Liver (tissue), 9 donors: ENCODE results near the gene OSGIN1. TPM values are rescaled to one million over a fixed set of nuclear protein-coding genes. Genes with fewer than 3 reads are reported as not detected.

ENCODE experiments used
- DNase-seq: peaks from one replicate; pipeline ENCODE4 v3.0.0-alpha.2; 2017; ENCODE audit warnings: low spot score
- H3K27ac ChIP-seq, 2 donors: one replicate each; pipeline ENCODE4 v1.7.0; 2013; ENCODE audit warnings: inconsistent platforms in 2 of 2, low read length in 2 of 2, control low read depth in 1 of 2, low read depth in 1 of 2, mild to moderate bottlenecking in 1 of 2
- H3K27me3 ChIP-seq, 4 donors: one replicate each; pipeline versions ENCODE4 v1.6.1 to v1.7.0; 2013; ENCODE audit warnings: low read length in 3 of 4, inconsistent platforms in 1 of 4, mild to moderate bottlenecking in 1 of 4, moderate library complexity in 1 of 4; ENCODE audit not compliant: control insufficient read depth in 4 of 4, insufficient read depth in 4 of 4
- H3K36me3 ChIP-seq, 4 donors: one replicate each; pipeline versions ENCODE4 v1.6.1 to v1.7.0; 2013; ENCODE audit warnings: low read length in 3 of 4, mild to moderate bottlenecking in 3 of 4, low read depth in 1 of 4, moderate library complexity in 1 of 4; ENCODE audit not compliant: control insufficient read depth in 4 of 4, insufficient read depth in 3 of 4
- H3K4me1 ChIP-seq, 4 donors: one replicate each; pipeline versions ENCODE4 v1.6.1 to v1.7.0; 2013; ENCODE audit warnings: low read length in 3 of 4, mild to moderate bottlenecking in 3 of 4, moderate library complexity in 1 of 4; ENCODE audit not compliant: control insufficient read depth in 4 of 4, insufficient read depth in 4 of 4
- H3K4me3 ChIP-seq, 3 donors: one replicate each; pipeline versions ENCODE4 v1.6.1 to v1.7.0; 2013; ENCODE audit warnings: low read length in 3 of 3, control low read depth in 1 of 3, low read depth in 1 of 3, mild to moderate bottlenecking in 1 of 3
- H3K9ac ChIP-seq, 2 donors: one replicate each; pipeline ENCODE4 v1.7.0; 2013; ENCODE audit warnings: low read length in 2 of 2, mild to moderate bottlenecking in 2 of 2, moderate library complexity in 2 of 2, control low read depth in 1 of 2, low read depth in 1 of 2
- H3K9me3 ChIP-seq, 4 donors: one replicate each; pipeline versions ENCODE4 v1.6.1 to v1.7.0; 2013; ENCODE audit warnings: low read length in 3 of 4; ENCODE audit not compliant: control insufficient read depth in 4 of 4
- ATF3 ChIP-seq: IDR thresholded peaks from 2 replicates; pipeline ENCODE4 v1.6.1; 2016; ENCODE audit warnings: antibody characterized with exemption
- CTCF ChIP-seq: fragments of 150-350 bp; IDR thresholded peaks from 2 replicates; pipeline ENCODE4 v1.5.1; 2017; ENCODE audit warnings: improper control_type of control experiment, low read depth, low read length; ENCODE audit not compliant: missing input control
- EGR1 ChIP-seq, 2 donors: IDR thresholded peaks; 2 replicates each; pipeline ENCODE4 v1.6.1; 2016 to 2018; ENCODE audit warnings: antibody characterized with exemption in 2 of 2, low read depth in 2 of 2
- FOXA1 ChIP-seq: IDR thresholded peaks from 2 replicates; pipeline ENCODE4 v1.6.1; 2016; ENCODE audit warnings: antibody characterized with exemption
- FOXA2 ChIP-seq: IDR thresholded peaks from 2 replicates; pipeline ENCODE4 v1.6.1; 2016; ENCODE audit warnings: antibody characterized with exemption
- GABPA ChIP-seq, 2 donors: IDR thresholded peaks in 1 of 2; conservative IDR thresholded peaks in 1 of 2; 2 replicates each; pipeline ENCODE4 v1.6.1; 2016; ENCODE audit warnings: antibody characterized with exemption in 2 of 2, mild to moderate bottlenecking in 1 of 2, moderate library complexity in 1 of 2
- HNF4A ChIP-seq, 2 donors: conservative IDR thresholded peaks; 2 replicates each; pipeline ENCODE4 v1.6.1; 2016; ENCODE audit warnings: antibody characterized with exemption in 2 of 2, mild to moderate bottlenecking in 2 of 2
- HNF4G ChIP-seq: IDR thresholded peaks from 2 replicates; pipeline ENCODE4 v1.6.1; 2016; ENCODE audit warnings: antibody characterized with exemption
- JUND ChIP-seq, 2 donors: IDR thresholded peaks; 2 replicates each; pipeline ENCODE4 v1.6.1; 2016; ENCODE audit warnings: antibody characterized with exemption in 2 of 2
- MAX ChIP-seq: IDR thresholded peaks from 2 replicates; pipeline ENCODE4 v1.6.1; 2016; ENCODE audit warnings: antibody characterized with exemption
- NR2F2 ChIP-seq: IDR thresholded peaks from 2 replicates; pipeline ENCODE4 v1.6.1; 2016; ENCODE audit warnings: antibody characterized with exemption
- REST ChIP-seq: IDR thresholded peaks from 2 replicates; pipeline ENCODE4 v1.6.1; 2016; ENCODE audit warnings: antibody characterized with exemption, mild to moderate bottlenecking
- SP1 ChIP-seq: IDR thresholded peaks from 2 replicates; pipeline ENCODE4 v1.6.1; 2018; ENCODE audit warnings: antibody characterized with exemption, mild to moderate bottlenecking
- TAF1 ChIP-seq: conservative IDR thresholded peaks from 2 replicates; pipeline ENCODE4 v1.6.1; 2016; ENCODE audit warnings: antibody characterized with exemption, mild to moderate bottlenecking
- YY1 ChIP-seq: IDR thresholded peaks from 2 replicates; pipeline ENCODE4 v1.6.1; 2016; ENCODE audit warnings: antibody characterized with exemption, mild to moderate bottlenecking
- ZBTB33 ChIP-seq: IDR thresholded peaks from 2 replicates; pipeline ENCODE4 v1.6.1; 2016; ENCODE audit warnings: antibody characterized with exemption
- WGBS: extraction: QIAGEN DNeasy Blood & Tissue Kit; methylation state at CpG from one replicate; pipeline ENCODE4 v1.1.7; 2013; 5-methylcytosine and 5-hydroxymethylcytosine counted together
- polyA plus RNA-seq, 2 donors: library from polyadenylated mRNA; stranded (reverse) in 1 of 2; unstranded in 1 of 2; fragments of 200-250 nt in 1 of 2; fragments of >200 nt in 1 of 2; fragmentation: Nextera tagmentation in 1 of 2; extraction: Ambion mirVana in 1 of 2; gene quantifications; one replicate each; pipeline versions ENCODE4 v1.2.1 to v1.2.3, GENCODE V29; 2013 to 2015
- total RNA-seq, 2 donors: library from RNA; depleted of rRNA; stranded (reverse); fragments of >200 nt; gene quantifications; one replicate each; pipeline ENCODE4 v1.2.3, GENCODE V29; 2014
- donor health status: healthy.
- donor health status: healthy.
- donor health status: healthy.
- donor health status: healthy.
- donor health status: healthy.

OSGIN1 gene
- total and polyA plus RNA-seq, 4 donors: 7.1 to 90.4 (median 60.4) TPM

GRCh38 chr16:83917152-83918120 lies 35.6 kb upstream of the OSGIN1 start:
- 85% methylated on average over 51 of the region's 51 CpGs for WGBS
- Histone ChIP-seq H3K9me3 (no peaks in the 10 kb centered on the region), H3K27me3 (no peaks in the 10 kb centered on the region), H3K4me3 (no peak overlapping the region), H3K27ac (no peak overlapping the region), H3K4me1 (no peaks in the 10 kb centered on the region), H3K9ac (no peak overlapping the region), H3K36me3 (peaks cover 16 to 68% (median 41%) of the 10 kb centered on the region in 4 donors)
- no peak for DNase-seq
- TF ChIP-seq FOXA2 (no peak), EGR1 (IDR thresholded peaks at IDR 0.05; ENCODE audit: low read depth in 2 of 2) (no peak), GABPA (IDR thresholded peaks at IDR 0.05 in 1 of 2, conservative IDR thresholded peaks at IDR 0.05 in 1 of 2) (no peak), FOXA1 (no peak), CTCF (no peak), SP1 (no peak), NR2F2 (no peak), HNF4A (conservative IDR thresholded peaks at IDR 0.05) (no peak), ZBTB33 (no peak), TAF1 (no peak), REST (no peak), HNF4G (no peak), ATF3 (no peak), YY1 (no peak), JUND (IDR thresholded peaks at IDR 0.05) (no peak), MAX (no peak)
